Ovary (tissue), 9 donors: Measurements from ENCODE around the gene NOL12. TPM values are rescaled to one million over a fixed set of nuclear protein-coding genes. Genes with fewer than 3 reads are reported as not detected.
"Not testable (repeated sequence)": the region's sequence is repeated elsewhere in the genome, so short reads cannot be mapped to it uniquely, and the experiment has no call there.

Experiments used
- DNase-seq, 5 donors: peaks; one replicate each; pipeline ENCODE4 v3.0.0-alpha.2; 2019 to 2020
- H3K27ac ChIP-seq, 2 donors: fragments of 200-600 bp; one replicate each; pipeline versions ENCODE4 v1.5.1 to v1.8.0; 2019 to 2022
- H3K27me3 ChIP-seq: fragments of 200-600 bp; one replicate; pipeline ENCODE4 v1.8.0; 2022
- H3K36me3 ChIP-seq: fragments of 200-600 bp; sonication (generic); one replicate; pipeline ENCODE4 v1.5.1; 2019
- H3K4me1 ChIP-seq: one replicate; pipeline ENCODE4 v1.8.1; 2013; ENCODE audit warnings: mild to moderate bottlenecking, moderate library complexity; ENCODE audit not compliant: insufficient read depth
- H3K4me3 ChIP-seq: fragments of 200-600 bp; sonication (generic); one replicate; pipeline ENCODE4 v1.5.1; 2017
- H3K9me3 ChIP-seq, 2 donors: fragments of 200-600 bp in 1 of 2; sonication (generic) in 1 of 2; one replicate each; pipeline versions ENCODE4 v1.5.1 to v1.8.1; 2013 to 2019; ENCODE audit warnings: mild to moderate bottlenecking in 1 of 2, moderate library complexity in 1 of 2
- EP300 ChIP-seq: sonication (generic); formaldehyde crosslinking; IDR thresholded peaks from one replicate; pipeline ENCODE4 v1.6.1; 2017; ENCODE audit warnings: antibody characterized with exemption
- POLR2A ChIP-seq: fragments of 450-650 bp; IDR thresholded peaks from one replicate; pipeline ENCODE4 v1.6.1; 2017; ENCODE audit warnings: antibody characterized with exemption, mild to moderate bottlenecking, moderate library complexity
- WGBS, 3 donors: extraction: QIAGEN DNeasy Blood & Tissue Kit in 1 of 3; methylation state at CpG; one replicate each; pipeline versions ENCODE4 v1.1.5 to v1.1.7; 2013 to 2017; 5-methylcytosine and 5-hydroxymethylcytosine counted together
- intact Hi-C, 4 donors: fragments of 100-400 bp; cut with DNase I; formaldehyde crosslinking; loops; one replicate each; pipeline versions ENCODE4 v1.11.0 to v1.15.1; 2022 to 2023
- polyA plus RNA-seq, 2 donors: library from polyadenylated mRNA; stranded (reverse); fragments of 200-250 nt in 1 of 2; fragments of 350-450 nt in 1 of 2; fragmentation: Illumina TruSeq in 1 of 2; extraction: RNeasy Lipid Tissue Mini Kit (QIAGEN cat#74804) in 1 of 2; gene quantifications; one replicate each; pipeline ENCODE4 v1.2.3, GENCODE V29; 2013 to 2014
- total RNA-seq, 7 donors: library from RNA; depleted of rRNA in 2 of 7; stranded (reverse); fragments of >200 nt in 2 of 7; fragmentation: NEBNext Ultra II Directional in 3 of 7; extraction: Animal tissue kit (Norgen Biotek cat#: 25700) in 3 of 7; gene quantifications; one replicate each; pipeline versions ENCODE4 v1.1.0 to v1.2.4, GENCODE V29; 2016 to 2023
- TF ChIP-seq, protein P1 (sequence below), 3 donors: fragments of 450-650 bp in 2 of 3; fragments of 200-600 bp in 1 of 3; IDR thresholded peaks; one replicate each; pipeline versions ENCODE4 v1.5.1 to v1.8.0; 2016 to 2022; ENCODE audit warnings: antibody characterized with exemption in 3 of 3, mild to moderate bottlenecking in 1 of 3
- donor health status: DM: no; HTN: no; CAD: no; lungs with moderate emphysema.
- donor health status: DM: no; HTN: no; CAD: no.
- donor health status: Bipolar disorder and iron deficiency.
- donor health status: DM: yes; HTN: yes; CAD: no.
- donor health status: DM: no; HTN: no; CAD: no.
- donor health status: DM: yes; HTN: yes; CAD: no.

Gene NOL12
- total and polyA plus RNA-seq, 9 donors = 7.6 to 36.0 (median 20.0) TPM

- peaks cover 2% of the 10 kb centered on the region for H3K4me1 ChIP-seq
- 75 to 78% (median 75%) methylated on average over 16 of the region's 16 CpGs for WGBS, 3 donors
- no peak for DNase-seq
- H3K27ac ChIP-seq = no peak overlapping the region
- H3K4me3 ChIP-seq = no peak overlapping the region
- no peaks in the 10 kb centered on the region for H3K36me3 ChIP-seq
- intact Hi-C loops = loop anchor here in 2 of 4 donors (5.0 to 10.0 kb wide), 2 partner anchors 43 to 90 kb away; no protein-coding TSS in a partner anchor
- H3K27me3 ChIP-seq = no peaks in the 10 kb centered on the region
- H3K9me3 ChIP-seq = no peaks in the 10 kb centered on the region
- TF ChIP-seq EP300 = no peak
- TF ChIP-seq POLR2A = no peak
- TF ChIP-seq, protein P1, sequence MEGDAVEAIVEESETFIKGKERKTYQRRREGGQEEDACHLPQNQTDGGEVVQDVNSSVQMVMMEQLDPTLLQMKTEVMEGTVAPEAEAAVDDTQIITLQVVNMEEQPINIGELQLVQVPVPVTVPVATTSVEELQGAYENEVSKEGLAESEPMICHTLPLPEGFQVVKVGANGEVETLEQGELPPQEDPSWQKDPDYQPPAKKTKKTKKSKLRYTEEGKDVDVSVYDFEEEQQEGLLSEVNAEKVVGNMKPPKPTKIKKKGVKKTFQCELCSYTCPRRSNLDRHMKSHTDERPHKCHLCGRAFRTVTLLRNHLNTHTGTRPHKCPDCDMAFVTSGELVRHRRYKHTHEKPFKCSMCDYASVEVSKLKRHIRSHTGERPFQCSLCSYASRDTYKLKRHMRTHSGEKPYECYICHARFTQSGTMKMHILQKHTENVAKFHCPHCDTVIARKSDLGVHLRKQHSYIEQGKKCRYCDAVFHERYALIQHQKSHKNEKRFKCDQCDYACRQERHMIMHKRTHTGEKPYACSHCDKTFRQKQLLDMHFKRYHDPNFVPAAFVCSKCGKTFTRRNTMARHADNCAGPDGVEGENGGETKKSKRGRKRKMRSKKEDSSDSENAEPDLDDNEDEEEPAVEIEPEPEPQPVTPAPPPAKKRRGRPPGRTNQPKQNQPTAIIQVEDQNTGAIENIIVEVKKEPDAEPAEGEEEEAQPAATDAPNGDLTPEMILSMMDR (IDR thresholded peaks at IDR 0.05) = no peak
Measured at GRCh38 chr22:37684803-37685615, 1.1 kb upstream of the NOL12 start.

DNA sequence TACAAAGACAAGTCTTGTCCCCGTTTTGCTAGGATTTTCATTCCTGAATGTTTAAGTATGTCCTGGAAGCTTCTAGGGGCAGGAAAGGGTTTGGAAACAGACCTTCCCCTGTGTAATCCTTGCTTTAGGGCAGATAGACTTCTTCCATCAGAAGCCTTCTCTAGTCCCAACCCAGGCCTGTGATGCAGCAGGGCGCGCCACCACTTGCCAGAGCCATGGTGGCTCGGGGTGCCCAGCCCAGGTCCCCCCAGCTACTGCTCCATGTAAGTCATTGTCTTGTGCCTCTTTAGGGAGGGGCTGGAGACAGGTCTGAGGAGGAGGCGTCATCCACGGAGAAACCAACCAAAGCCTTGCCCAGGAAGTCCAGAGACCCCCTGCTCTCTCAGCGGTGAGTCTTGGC, 4.3 kb downstream of the NOL12 start:
- no peak for TF ChIP-seq POLR2A
- TF ChIP-seq, protein P1 (IDR thresholded peaks at IDR 0.05) = no peak
- no peak for TF ChIP-seq EP300
- WGBS, 3 donors = 88 to 95% (median 92%) methylated on average over 7 of the region's 7 CpGs

GRCh38 chr22:37690901-37691504, 4.9 kb downstream of the NOL12 start:
- H3K9me3 ChIP-seq = no peaks in the 10 kb centered on the region
- no peaks in the 10 kb centered on the region for H3K36me3 ChIP-seq
- intact Hi-C loops = no loop called here
- H3K4me3 ChIP-seq = no peak overlapping the region
- no peaks in the 10 kb centered on the region for H3K27me3 ChIP-seq
- no peak for DNase-seq
- no peak overlapping the region for H3K27ac ChIP-seq
- 87 to 89% (median 89%) methylated on average over 17 to 18 of the region's 18 CpGs for WGBS, 3 donors
- TF ChIP-seq POLR2A = no peak
- TF ChIP-seq, protein P1 (IDR thresholded peaks at IDR 0.05) = no peak
- no peak for TF ChIP-seq EP300
- peaks cover 4% of the 10 kb centered on the region for H3K4me1 ChIP-seq

More for the DNA sequence above, 4.3 kb downstream of the NOL12 start:
- peaks cover 2% of the 10 kb centered on the region for H3K4me1 ChIP-seq
- H3K27ac ChIP-seq = no peak overlapping the region
- intact Hi-C loops = no loop called here
- H3K4me3 ChIP-seq = no peak overlapping the region
- DNase-seq = no peak
- H3K36me3 ChIP-seq = no peaks in the 10 kb centered on the region
- H3K27me3 ChIP-seq = no peaks in the 10 kb centered on the region
- no peaks in the 10 kb centered on the region for H3K9me3 ChIP-seq

DNA sequence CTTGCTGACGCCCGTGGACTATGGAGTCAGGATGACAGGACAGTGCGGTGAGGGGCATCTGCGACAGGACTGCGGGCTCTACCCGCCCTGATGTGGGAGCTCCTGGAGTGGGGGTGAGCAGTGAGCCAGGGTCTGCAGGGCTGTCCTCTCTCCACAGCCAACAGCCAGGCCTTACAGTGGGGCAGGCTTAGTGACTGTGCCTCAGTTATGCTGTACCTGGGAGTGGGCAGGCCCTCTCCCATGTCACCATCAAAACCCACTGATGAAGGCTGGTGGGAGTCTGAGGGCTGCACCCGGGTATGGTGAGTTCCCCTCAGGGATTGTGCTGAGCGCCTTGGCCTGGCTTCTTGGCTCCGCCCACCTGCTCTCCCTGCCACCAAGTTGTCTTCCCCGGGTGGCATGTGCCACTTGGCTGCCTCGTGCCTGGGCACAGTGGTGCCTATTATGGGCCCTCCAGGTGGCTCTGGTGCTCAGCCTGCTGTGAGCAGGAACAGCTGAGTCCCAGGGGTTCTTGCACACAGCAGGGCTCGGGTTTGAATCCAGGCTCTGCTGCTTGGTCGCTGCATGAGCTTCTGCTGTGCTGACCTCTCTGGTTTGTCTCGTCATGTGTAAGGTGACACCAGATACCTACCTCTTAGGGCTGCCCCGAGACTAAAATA, 6.6 kb downstream of the NOL12 start:
- H3K4me1 ChIP-seq = peaks cover 6% of the 10 kb centered on the region
- 87 to 94% (median 90%) methylated on average over 15 of the region's 15 CpGs for WGBS, 3 donors
- DNase-seq = no peak
- H3K9me3 ChIP-seq = no peaks in the 10 kb centered on the region
- no peaks in the 10 kb centered on the region for H3K27me3 ChIP-seq
- no peaks in the 10 kb centered on the region for H3K36me3 ChIP-seq
- no peak overlapping the region for H3K4me3 ChIP-seq
- intact Hi-C loops = no loop called here
- no peak for TF ChIP-seq POLR2A
- TF ChIP-seq, protein P1 (IDR thresholded peaks at IDR 0.05) = no peak
- no peak for TF ChIP-seq EP300
- no peak overlapping the region for H3K27ac ChIP-seq

DNA sequence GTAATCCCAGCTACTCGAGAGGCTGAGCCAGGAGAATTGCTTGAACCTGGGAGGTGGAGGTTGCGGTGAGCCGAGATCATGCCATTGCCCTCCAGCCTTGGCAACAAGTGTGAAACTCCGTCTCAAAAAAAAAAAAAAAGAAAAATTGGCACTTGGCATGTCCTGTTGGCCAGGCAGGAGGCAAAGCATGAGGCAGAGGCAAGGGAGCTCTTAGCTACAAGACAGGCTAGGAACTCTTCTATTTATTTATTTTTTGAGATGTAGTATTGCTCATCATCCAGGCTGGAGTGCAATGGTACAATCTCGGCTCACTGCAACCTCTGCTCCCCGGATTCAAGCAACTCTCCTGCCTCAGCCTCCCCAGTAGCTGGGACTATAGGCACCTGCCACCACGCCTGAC, 8.0 kb downstream of the NOL12 start:
- H3K9me3 ChIP-seq, H3K4me3 ChIP-seq, H3K27me3 ChIP-seq, intact Hi-C loops, H3K36me3 ChIP-seq, H3K27ac ChIP-seq, H3K4me1 ChIP-seq, DNase-seq: not testable (repeated sequence)
- WGBS, 3 donors = 86 to 93% (median 91%) methylated on average over 7 of the region's 7 CpGs

DNA sequence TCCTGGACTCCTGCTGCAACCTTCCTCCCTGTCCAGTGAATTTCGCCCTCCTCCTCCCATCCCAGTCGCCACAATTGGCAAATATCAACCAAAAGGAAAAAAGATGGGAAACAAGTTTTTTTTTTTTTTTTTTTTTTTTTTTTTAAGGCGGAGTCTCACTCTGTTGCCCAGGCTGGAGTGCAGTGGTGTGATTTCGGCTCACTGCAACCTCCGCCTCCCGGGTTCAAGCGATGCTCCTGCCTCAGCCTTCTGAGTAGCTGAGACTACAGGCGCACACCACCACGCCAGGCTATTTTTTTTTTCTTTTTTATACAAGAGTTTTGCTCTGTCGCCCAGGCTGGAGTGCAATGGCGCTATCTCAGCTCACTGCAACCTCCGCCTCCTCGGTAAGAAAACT, 10.1 kb downstream of the NOL12 start:
- 15 to 22% (median 22%) methylated on average over 13 of the region's 13 CpGs for WGBS, 3 donors
- H3K4me3 ChIP-seq = peak overlapping the region; percentile 9
- H3K27ac ChIP-seq, H3K9me3 ChIP-seq, H3K4me1 ChIP-seq, intact Hi-C loops, DNase-seq, H3K27me3 ChIP-seq, H3K36me3 ChIP-seq: not testable (repeated sequence)
